ENCODE data around the gene OR2A1.
"Not testable (repeated sequence)": the region's sequence is repeated elsewhere in the genome, so short reads cannot be mapped to it uniquely, and the experiment has no call there.

The OR2A1 gene

GRCh38 chr7:144325868-144326267, 13.6 kb downstream of the OR2A1 start:
- not testable (repeated sequence) for DNase-seq (ENCODE audit: low read depth in 3 of 3)

GRCh38 chr7:144330044-144330443, 17.8 kb downstream of the OR2A1 start:
- DNase-seq (ENCODE audit: low read depth in 3 of 3), result not testable (repeated sequence)

DNA sequence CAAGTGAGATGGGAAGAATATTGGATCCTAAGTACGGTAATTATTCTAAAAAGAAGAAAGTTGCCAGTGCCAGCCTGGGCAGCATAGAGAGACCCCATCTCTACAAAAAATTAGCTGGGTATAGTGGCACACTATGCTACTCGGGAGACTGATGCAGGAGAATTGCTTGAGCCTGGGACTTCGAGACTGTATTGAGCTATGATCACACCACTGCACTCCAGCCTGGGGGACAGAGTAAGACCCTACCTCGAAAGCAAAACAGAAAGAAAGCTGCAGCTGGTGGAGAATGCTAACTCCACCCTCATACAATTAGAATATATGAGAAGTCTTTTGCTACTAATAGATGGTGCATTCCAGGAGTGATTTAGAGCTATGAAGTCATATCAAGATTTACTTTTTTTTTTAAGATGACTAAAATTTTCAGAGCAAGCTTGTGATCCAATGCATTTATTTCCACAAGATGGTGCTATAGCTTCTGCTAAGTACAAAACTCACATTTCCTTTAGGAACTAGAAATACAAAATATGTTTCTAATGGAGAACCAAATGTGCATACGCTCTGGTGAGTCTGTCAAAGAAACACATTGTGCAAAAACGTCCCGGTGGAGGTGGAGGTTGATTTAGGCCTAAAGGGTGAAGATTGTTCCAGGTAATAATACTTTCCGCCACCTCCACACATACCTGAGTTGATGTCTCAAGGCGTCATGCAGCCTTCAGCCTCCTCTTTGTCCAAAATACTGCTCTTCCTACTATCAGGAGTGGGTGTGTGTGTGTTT, 19.2 kb downstream of the OR2A1 start:
- not testable (repeated sequence) for DNase-seq (ENCODE audit: low read depth in 3 of 3)

GRCh38 chr7:144331996-144332288, 19.7 kb downstream of the OR2A1 start:
- not testable (repeated sequence) for DNase-seq (ENCODE audit: low read depth in 3 of 3)

DNA sequence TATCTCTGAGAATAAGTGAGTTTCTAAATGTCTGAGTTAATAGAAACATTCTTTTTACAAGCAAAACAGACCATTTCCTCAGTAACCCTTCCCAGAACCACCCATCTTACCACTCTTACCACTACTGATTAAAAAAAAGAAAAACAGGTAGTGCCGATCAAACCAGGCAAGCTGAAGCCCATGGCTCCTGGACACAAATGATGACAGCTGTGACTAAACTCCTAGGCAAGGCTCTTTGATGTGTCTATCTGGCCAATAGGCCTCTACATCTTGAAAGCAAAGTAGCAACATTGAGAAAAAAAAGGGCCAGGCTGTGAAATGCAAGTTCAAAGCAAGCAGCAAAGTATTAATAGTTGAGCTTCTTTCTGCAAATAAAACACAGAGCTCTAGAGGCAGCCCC, 36.4 kb downstream of the OR2A1 start:
- not testable (repeated sequence) for DNase-seq (ENCODE audit: low read depth in 3 of 3)

- not testable (repeated sequence) for DNase-seq (ENCODE audit: low read depth in 3 of 3)
Observed at GRCh38 chr7:144351667-144352066, 39.4 kb downstream of the OR2A1 start.

- not testable (repeated sequence) for DNase-seq (ENCODE audit: low read depth in 3 of 3)
Observed at GRCh38 chr7:144355176-144355822, 43.1 kb downstream of the OR2A1 start, which contains the start of gene ARHGEF5. TSS of gene ARHGEF5 (plus strand) at chr7:144355402. CDS start at chr7:144362670, 7,268 bp downstream.

DNA sequence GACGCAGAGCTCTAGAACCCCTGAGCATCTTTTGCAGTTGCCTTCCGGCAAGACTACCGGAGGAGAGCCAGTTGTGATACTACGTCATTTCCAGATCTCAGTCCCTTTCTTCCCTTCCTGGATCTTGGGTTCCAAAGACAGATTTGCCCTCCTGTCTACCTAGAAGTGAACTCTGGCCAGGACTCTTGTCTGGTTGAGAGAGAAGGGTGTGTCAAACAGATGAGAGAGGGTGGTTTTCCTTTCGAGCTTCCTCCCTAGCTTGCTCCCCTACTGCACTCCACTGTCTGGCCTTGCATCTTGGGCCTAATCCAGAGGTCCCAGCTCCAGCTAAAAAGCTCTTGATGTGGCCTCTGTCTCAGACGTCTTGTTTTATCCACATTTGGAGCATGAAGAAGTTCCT, 44.0 kb downstream of the OR2A1 start:
- not testable (repeated sequence) for DNase-seq (ENCODE audit: low read depth in 3 of 3)

GRCh38 chr7:144356860-144357259, 44.6 kb downstream of the OR2A1 start:
- DNase-seq (ENCODE audit: low read depth in 3 of 3), result not testable (repeated sequence)

GRCh38 chr7:144362061-144362460, 49.8 kb downstream of the OR2A1 start:
- DNase-seq (ENCODE audit: low read depth in 3 of 3), result not testable (repeated sequence)

GRCh38 chr7:144365523-144365922, 53.3 kb downstream of the OR2A1 start:
- DNase-seq (ENCODE audit: low read depth in 3 of 3), result not testable (repeated sequence)

- not testable (repeated sequence) for DNase-seq (ENCODE audit: low read depth in 3 of 3)
Observed at GRCh38 chr7:144367250-144367649, 55.0 kb downstream of the OR2A1 start.

DNA sequence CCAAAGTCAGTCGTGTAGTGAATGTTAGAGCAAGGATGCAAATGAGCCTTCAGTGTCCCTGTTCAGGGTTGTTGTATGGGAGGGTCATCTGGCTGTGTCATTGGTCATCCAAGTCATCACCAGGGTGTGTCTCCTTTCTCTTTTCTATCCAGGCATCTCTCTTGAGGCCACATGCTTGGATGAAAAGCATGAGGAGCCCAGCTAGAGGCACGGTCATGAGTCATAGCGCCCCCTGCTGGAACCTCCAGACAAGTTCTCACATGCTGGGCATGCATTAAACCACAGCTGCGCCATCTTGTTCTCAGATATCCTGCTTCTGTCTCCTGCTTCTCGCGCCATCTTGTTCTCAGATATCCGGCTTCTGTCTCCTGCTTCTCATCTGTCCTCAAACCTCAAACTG, 57.0 kb downstream of the OR2A1 start:
- DNase-seq (ENCODE audit: low read depth in 3 of 3), result not testable (repeated sequence)
